ENCODE results near the gene SAP30BP.

SAP30BP gene

GRCh38 chr17:75733471-75733870 lies 66.3 kb downstream of the SAP30BP start:
- peaks cover 0 to 5% (median 0%) of the 10 kb centered on the region in 5 donors for H3K4me1 ChIP-seq (ENCODE audit: control insufficient read depth in 5 of 5, insufficient read depth in 5 of 5, low read length in 5 of 5)
- no peak overlapping the region for H3K4me3 ChIP-seq (ENCODE audit: low read depth in 1 of 5, low read length in 5 of 5)
- no peak overlapping the region for H3K9ac ChIP-seq (ENCODE audit: low read length in 5 of 5)
- no peak overlapping the region for H3K27ac ChIP-seq (ENCODE audit: low read depth, low read length)
- H3K9me3 ChIP-seq (ENCODE audit: control insufficient read depth in 5 of 5, low read length in 5 of 5): no peaks in the 10 kb centered on the region
- H3K36me3 ChIP-seq (ENCODE audit: control insufficient read depth in 5 of 5, insufficient read depth in 5 of 5, low read length in 5 of 5): no peaks in the 10 kb centered on the region
- peaks cover 0 to 7% (median 0%) of the 10 kb centered on the region in 5 donors for H3K27me3 ChIP-seq (ENCODE audit: control insufficient read depth in 5 of 5, insufficient read depth in 4 of 5, low read length in 5 of 5)

- peaks cover 0 to 5% (median 0%) of the 10 kb centered on the region in 5 donors for H3K4me1 ChIP-seq (ENCODE audit: control insufficient read depth in 5 of 5, insufficient read depth in 5 of 5, low read length in 5 of 5)
- no peak overlapping the region for H3K27ac ChIP-seq (ENCODE audit: low read depth, low read length)
- peak overlapping the region in 1 of 5 donors; percentile 30 for H3K9ac ChIP-seq (ENCODE audit: low read length in 5 of 5)
- H3K27me3 ChIP-seq (ENCODE audit: control insufficient read depth in 5 of 5, insufficient read depth in 4 of 5, low read length in 5 of 5): peaks cover 0 to 7% (median 0%) of the 10 kb centered on the region in 5 donors
- H3K36me3 ChIP-seq (ENCODE audit: control insufficient read depth in 5 of 5, insufficient read depth in 5 of 5, low read length in 5 of 5): no peaks in the 10 kb centered on the region
- no peak overlapping the region for H3K4me3 ChIP-seq (ENCODE audit: low read depth in 1 of 5, low read length in 5 of 5)
- no peaks in the 10 kb centered on the region for H3K9me3 ChIP-seq (ENCODE audit: control insufficient read depth in 5 of 5, low read length in 5 of 5)
Measured at GRCh38 chr17:75734674-75735294, 67.6 kb downstream of the SAP30BP start.

- H3K27me3 ChIP-seq (ENCODE audit: control insufficient read depth in 5 of 5, insufficient read depth in 4 of 5, low read length in 5 of 5): peaks cover 0 to 7% (median 3%) of the 10 kb centered on the region in 5 donors
- no peak overlapping the region for H3K4me3 ChIP-seq (ENCODE audit: low read depth in 1 of 5, low read length in 5 of 5)
- peaks cover 0 to 5% (median 0%) of the 10 kb centered on the region in 5 donors for H3K4me1 ChIP-seq (ENCODE audit: control insufficient read depth in 5 of 5, insufficient read depth in 5 of 5, low read length in 5 of 5)
- no peak overlapping the region for H3K27ac ChIP-seq (ENCODE audit: low read depth, low read length)
- no peaks in the 10 kb centered on the region for H3K9me3 ChIP-seq (ENCODE audit: control insufficient read depth in 5 of 5, low read length in 5 of 5)
- no peaks in the 10 kb centered on the region for H3K36me3 ChIP-seq (ENCODE audit: control insufficient read depth in 5 of 5, insufficient read depth in 5 of 5, low read length in 5 of 5)
- H3K9ac ChIP-seq (ENCODE audit: low read length in 5 of 5): no peak overlapping the region
Measured at GRCh38 chr17:75736173-75736835, 69.2 kb downstream of the SAP30BP start.

GRCh38 chr17:75737133-75737962 lies 70.2 kb downstream of the SAP30BP start:
- Histone ChIP-seq H3K27me3 (ENCODE audit: control insufficient read depth in 5 of 5, insufficient read depth in 4 of 5, low read length in 5 of 5) (peaks cover 0 to 7% (median 3%) of the 10 kb centered on the region in 5 donors), H3K4me3 (ENCODE audit: low read depth in 1 of 5, low read length in 5 of 5) (no peak overlapping the region), H3K4me1 (ENCODE audit: control insufficient read depth in 5 of 5, insufficient read depth in 5 of 5, low read length in 5 of 5) (peaks cover 0 to 5% (median 0%) of the 10 kb centered on the region in 5 donors), H3K27ac (ENCODE audit: low read depth, low read length) (no peak overlapping the region), H3K36me3 (ENCODE audit: control insufficient read depth in 5 of 5, insufficient read depth in 5 of 5, low read length in 5 of 5) (no peaks in the 10 kb centered on the region), H3K9me3 (ENCODE audit: control insufficient read depth in 5 of 5, low read length in 5 of 5) (no peaks in the 10 kb centered on the region), H3K9ac (ENCODE audit: low read length in 5 of 5) (no peak overlapping the region)

- H3K9me3 ChIP-seq (ENCODE audit: control insufficient read depth in 5 of 5, low read length in 5 of 5): no peaks in the 10 kb centered on the region
- no peak overlapping the region for H3K4me3 ChIP-seq (ENCODE audit: low read depth in 1 of 5, low read length in 5 of 5)
- peaks cover 0 to 5% (median 0%) of the 10 kb centered on the region in 5 donors for H3K4me1 ChIP-seq (ENCODE audit: control insufficient read depth in 5 of 5, insufficient read depth in 5 of 5, low read length in 5 of 5)
- no peak overlapping the region for H3K9ac ChIP-seq (ENCODE audit: low read length in 5 of 5)
- H3K27ac ChIP-seq (ENCODE audit: low read depth, low read length): no peak overlapping the region
- no peaks in the 10 kb centered on the region for H3K36me3 ChIP-seq (ENCODE audit: control insufficient read depth in 5 of 5, insufficient read depth in 5 of 5, low read length in 5 of 5)
- peaks cover 0 to 7% (median 3%) of the 10 kb centered on the region in 5 donors for H3K27me3 ChIP-seq (ENCODE audit: control insufficient read depth in 5 of 5, insufficient read depth in 4 of 5, low read length in 5 of 5)
Measured at GRCh38 chr17:75738218-75738802, 71.2 kb downstream of the SAP30BP start.

- Histone ChIP-seq H3K36me3 (ENCODE audit: control insufficient read depth in 5 of 5, insufficient read depth in 5 of 5, low read length in 5 of 5) (no peaks in the 10 kb centered on the region), H3K27ac (ENCODE audit: low read depth, low read length) (no peak overlapping the region), H3K27me3 (ENCODE audit: control insufficient read depth in 5 of 5, insufficient read depth in 4 of 5, low read length in 5 of 5) (peaks cover 0 to 7% (median 3%) of the 10 kb centered on the region in 5 donors), H3K4me1 (ENCODE audit: control insufficient read depth in 5 of 5, insufficient read depth in 5 of 5, low read length in 5 of 5) (peaks cover 0 to 5% (median 0%) of the 10 kb centered on the region in 5 donors), H3K9me3 (ENCODE audit: control insufficient read depth in 5 of 5, low read length in 5 of 5) (no peaks in the 10 kb centered on the region), H3K4me3 (ENCODE audit: low read depth in 1 of 5, low read length in 5 of 5) (no peak overlapping the region), H3K9ac (ENCODE audit: low read length in 5 of 5) (no peak overlapping the region)
Measured at GRCh38 chr17:75739174-75739573, 72.0 kb downstream of the SAP30BP start.

- Histone ChIP-seq H3K4me3 (ENCODE audit: low read depth in 1 of 5, low read length in 5 of 5) (no peak overlapping the region), H3K9ac (ENCODE audit: low read length in 5 of 5) (no peak overlapping the region), H3K4me1 (ENCODE audit: control insufficient read depth in 5 of 5, insufficient read depth in 5 of 5, low read length in 5 of 5) (peaks cover 0 to 5% (median 0%) of the 10 kb centered on the region in 5 donors), H3K27ac (ENCODE audit: low read depth, low read length) (no peak overlapping the region), H3K36me3 (ENCODE audit: control insufficient read depth in 5 of 5, insufficient read depth in 5 of 5, low read length in 5 of 5) (no peaks in the 10 kb centered on the region), H3K9me3 (ENCODE audit: control insufficient read depth in 5 of 5, low read length in 5 of 5) (no peaks in the 10 kb centered on the region), H3K27me3 (ENCODE audit: control insufficient read depth in 5 of 5, insufficient read depth in 4 of 5, low read length in 5 of 5) (peaks cover 0 to 7% (median 3%) of the 10 kb centered on the region in 5 donors)
Measured at GRCh38 chr17:75739801-75740200, 72.7 kb downstream of the SAP30BP start.

- no peak overlapping the region for H3K4me3 ChIP-seq (ENCODE audit: low read depth in 1 of 5, low read length in 5 of 5)
Measured at GRCh38 chr17:75740215-75740614, 73.1 kb downstream of the SAP30BP start.

GRCh38 chr17:75740631-75741077 lies 73.5 kb downstream of the SAP30BP start:
- H3K4me3 ChIP-seq (ENCODE audit: low read depth in 1 of 5, low read length in 5 of 5): no peak overlapping the region
- peaks cover 0 to 5% (median 0%) of the 10 kb centered on the region in 5 donors for H3K4me1 ChIP-seq (ENCODE audit: control insufficient read depth in 5 of 5, insufficient read depth in 5 of 5, low read length in 5 of 5)
- H3K27ac ChIP-seq (ENCODE audit: low read depth, low read length): no peak overlapping the region
- no peak overlapping the region for H3K9ac ChIP-seq (ENCODE audit: low read length in 5 of 5)
- H3K36me3 ChIP-seq (ENCODE audit: control insufficient read depth in 5 of 5, insufficient read depth in 5 of 5, low read length in 5 of 5): no peaks in the 10 kb centered on the region
- H3K27me3 ChIP-seq (ENCODE audit: control insufficient read depth in 5 of 5, insufficient read depth in 4 of 5, low read length in 5 of 5): peaks cover 0 to 7% (median 3%) of the 10 kb centered on the region in 5 donors
- no peaks in the 10 kb centered on the region for H3K9me3 ChIP-seq (ENCODE audit: control insufficient read depth in 5 of 5, low read length in 5 of 5)

More at GRCh38 chr17:75740215-75740614, 73.1 kb downstream of the SAP30BP start:
- no peak overlapping the region for H3K9ac ChIP-seq (ENCODE audit: low read length in 5 of 5)
- peaks cover 0 to 7% (median 3%) of the 10 kb centered on the region in 5 donors for H3K27me3 ChIP-seq (ENCODE audit: control insufficient read depth in 5 of 5, insufficient read depth in 4 of 5, low read length in 5 of 5)
- no peak overlapping the region for H3K27ac ChIP-seq (ENCODE audit: low read depth, low read length)
- H3K9me3 ChIP-seq (ENCODE audit: control insufficient read depth in 5 of 5, low read length in 5 of 5): no peaks in the 10 kb centered on the region
- H3K4me1 ChIP-seq (ENCODE audit: control insufficient read depth in 5 of 5, insufficient read depth in 5 of 5, low read length in 5 of 5): peaks cover 0 to 5% (median 0%) of the 10 kb centered on the region in 5 donors
- no peaks in the 10 kb centered on the region for H3K36me3 ChIP-seq (ENCODE audit: control insufficient read depth in 5 of 5, insufficient read depth in 5 of 5, low read length in 5 of 5)
